NCI-H446 treated with DMSO at 0.1 percent for 48 hours (cell line): ENCODE results near the gene BBOX1.
A peak's percentile ranks its signal among the peaks of the same experiment; 100 is the strongest.

ENCODE experiments used
- DNase-seq: peaks from one replicate; lab custom pipeline; 2025; lab: John Stamatoyannopoulos, UW

BBOX1 gene

GRCh38 chr11:27025312-27025955 is 15.2 kb upstream of the BBOX1 start:
- DNase-seq, result no peak

- DNase-seq, result no peak
These were observed 14.5 kb upstream of the BBOX1 start for GRCh38 chr11:27025957-27026733.

- DNase-seq, result no peak
These were observed 12.1 kb upstream of the BBOX1 start for GRCh38 chr11:27028561-27028965.

- no peak for DNase-seq
These were observed 10.6 kb upstream of the BBOX1 start for GRCh38 chr11:27029966-27030365.

- no peak for DNase-seq
These were observed 8.9 kb upstream of the BBOX1 start for GRCh38 chr11:27031754-27032153.

GRCh38 chr11:27039873-27040272 is 742 bp upstream of the BBOX1 start:
- no peak for DNase-seq

- peak; percentile 41 for DNase-seq
These were observed 705 bp downstream of the BBOX1 start for GRCh38 chr11:27041141-27041899.

- no peak for DNase-seq
These were observed 6.3 kb downstream of the BBOX1 start for GRCh38 chr11:27046956-27047355.

GRCh38 chr11:27052668-27053067 is 12.1 kb downstream of the BBOX1 start:
- DNase-seq, result no peak

- no peak for DNase-seq
These were observed 14.6 kb downstream of the BBOX1 start for GRCh38 chr11:27055065-27055682.

GRCh38 chr11:27057091-27057780 is 16.6 kb downstream of the BBOX1 start:
- DNase-seq, result no peak

- DNase-seq, result no peak
These were observed 17.8 kb downstream of the BBOX1 start for GRCh38 chr11:27058456-27058855.

- no peak for DNase-seq
These were observed 18.8 kb downstream of the BBOX1 start for GRCh38 chr11:27059431-27059830.

GRCh38 chr11:27060816-27061460 is 20.3 kb downstream of the BBOX1 start:
- DNase-seq, result no peak

GRCh38 chr11:27061461-27061821 is 20.8 kb downstream of the BBOX1 start:
- DNase-seq, result no peak

GRCh38 chr11:27064086-27064485 is 23.5 kb downstream of the BBOX1 start:
- DNase-seq, result no peak

GRCh38 chr11:27075192-27075591 is 34.6 kb downstream of the BBOX1 start:
- DNase-seq, result no peak

- DNase-seq, result no peak
These were observed 35.0 kb downstream of the BBOX1 start for GRCh38 chr11:27075655-27076054.

- no peak for DNase-seq
These were observed 35.5 kb downstream of the BBOX1 start for GRCh38 chr11:27076121-27076589.

- no peak for DNase-seq
These were observed 40.4 kb downstream of the BBOX1 start for GRCh38 chr11:27081056-27081455.

GRCh38 chr11:27083241-27083640 is 42.6 kb downstream of the BBOX1 start:
- DNase-seq, result no peak
